Endodermal cell (in vitro differentiated cells): ENCODE results near the gene E2F6. TPM values are rescaled to one million over a fixed set of nuclear protein-coding genes. Genes with fewer than 3 reads are reported as not detected.

Experiments used
- DNase-seq: peaks from one replicate; pipeline ENCODE4 v3.0.0-alpha.2; 2017
- H3K27ac ChIP-seq: 2 replicates; pipeline ENCODE4 v1.5.1; 2013; ENCODE audit warnings: mild to moderate bottlenecking, low read depth, low read length, moderate library complexity
- H3K27me3 ChIP-seq: 2 replicates; pipeline ENCODE4 v1.6.1; 2013; ENCODE audit warnings: mild to moderate bottlenecking, low read length, moderate library complexity; ENCODE audit not compliant: insufficient read depth, control insufficient read depth, poor library complexity, severe bottlenecking
- H3K36me3 ChIP-seq: 2 replicates; pipeline ENCODE4 v1.7.0; 2013; ENCODE audit warnings: mild to moderate bottlenecking, low read length, moderate library complexity; ENCODE audit not compliant: control insufficient read depth, insufficient read depth
- H3K4me1 ChIP-seq: one replicate; pipeline ENCODE4 v1.7.0; 2013; ENCODE audit warnings: low read length; ENCODE audit not compliant: control insufficient read depth, insufficient read depth
- H3K4me3 ChIP-seq: 2 replicates; pipeline ENCODE4 v1.5.1; 2013; ENCODE audit warnings: mild to moderate bottlenecking, low read length, moderate library complexity
- H3K9ac ChIP-seq: 2 replicates; pipeline ENCODE4 v1.6.1; 2013; ENCODE audit warnings: mild to moderate bottlenecking, low read length, moderate library complexity; ENCODE audit not compliant: poor library complexity, severe bottlenecking; ENCODE audit errors: extremely low read depth
- H3K9me3 ChIP-seq: 2 replicates; pipeline ENCODE4 v1.6.1; 2013; ENCODE audit warnings: mild to moderate bottlenecking, low read length, moderate library complexity; ENCODE audit not compliant: control insufficient read depth
- H3K27ac Mint-ChIP-seq: 2 replicates; pipeline ENCODE4 v1.8.0; 2020; ENCODE audit warnings: mixed read lengths
- H3K27me3 Mint-ChIP-seq: 2 replicates; pipeline ENCODE4 v1.8.0; 2021; ENCODE audit warnings: mild to moderate bottlenecking, mixed read lengths; ENCODE audit not compliant: insufficient read depth
- H3K36me3 Mint-ChIP-seq: 2 replicates; pipeline ENCODE4 v1.8.0; 2020; ENCODE audit warnings: low read depth, mixed read lengths
- H3K4me1 Mint-ChIP-seq: 2 replicates; pipeline ENCODE4 v1.8.0; 2020; ENCODE audit warnings: mixed read lengths
- H3K4me3 Mint-ChIP-seq: 2 replicates; pipeline ENCODE4 v1.8.0; 2020; ENCODE audit warnings: mild to moderate bottlenecking, moderate library complexity, mixed read lengths
- H3K9me3 Mint-ChIP-seq: 2 replicates; pipeline ENCODE4 v1.8.0; 2020; ENCODE audit warnings: mild to moderate bottlenecking, mixed read lengths
- CTCF ChIP-seq: fragments of 200-600 bp; sonication (generic); conservative IDR thresholded peaks from 2 replicates; pipeline ENCODE4 v1.5.0; 2021; ENCODE audit warnings: antibody characterized with exemption, mild to moderate bottlenecking
- WGBS, 2 experiments: methylation state at CpG; one replicate each; pipeline versions ENCODE4 v1.1.5 to v1.1.7; 2013; ENCODE audit warnings: missing lambda C conversion rate in 2 of 2, mixed read lengths in 1 of 2; ENCODE audit not compliant: insufficient coverage in 1 of 2, insufficient read length in 1 of 2; 5-methylcytosine and 5-hydroxymethylcytosine counted together
- total RNA-seq, 2 donors: library from RNA; stranded (reverse); fragmentation: NEBNext Ultra II Directional in 1 of 2; extraction: Animal tissue kit (Norgen Biotek cat#: 25700) in 1 of 2; gene quantifications; 2 replicates in 1 of 2; 3 replicates in 1 of 2; pipeline ENCODE4 v1.2.1, GENCODE V29; 2021

The E2F6 gene
- total RNA-seq, 2 donors from 2014 or later, result 24.9 to 30.3 TPM

- Mint-ChIP-seq H3K9me3 (no peaks in the 10 kb centered on the region), H3K4me1 (peaks cover 26% of the 10 kb centered on the region), H3K36me3 (peaks cover 16% of the 10 kb centered on the region), H3K4me3 (no peak overlapping the region), H3K27me3 (no peaks in the 10 kb centered on the region), H3K27ac (peak overlapping the region; percentile 52)
- DNase-seq, result peak; percentile 37
- peaks cover 55% of the 10 kb centered on the region for H3K36me3 ChIP-seq
- no peak overlapping the region for H3K4me3 ChIP-seq
- no peaks in the 10 kb centered on the region for H3K27me3 ChIP-seq
- H3K9ac ChIP-seq, result no peak overlapping the region
- H3K4me1 ChIP-seq, result no peaks in the 10 kb centered on the region
- 85 to 94% methylated on average over 3 of the region's 3 CpGs for WGBS, 2 experiments
- H3K9me3 ChIP-seq, result no peaks in the 10 kb centered on the region
- no peak overlapping the region for H3K27ac ChIP-seq
- TF ChIP-seq CTCF, result no peak
Measured at GRCh38 chr2:11458753-11459152, 7.2 kb downstream of the E2F6 start.

GRCh38 chr2:11457935-11458334, 8.0 kb downstream of the E2F6 start:
- no peaks in the 10 kb centered on the region for H3K9me3 Mint-ChIP-seq
- no peak overlapping the region for H3K9ac ChIP-seq
- no peak overlapping the region for H3K4me3 Mint-ChIP-seq
- no peak overlapping the region for H3K27ac ChIP-seq
- no peaks in the 10 kb centered on the region for H3K4me1 ChIP-seq
- H3K4me3 ChIP-seq, result no peak overlapping the region
- peaks cover 25% of the 10 kb centered on the region for H3K4me1 Mint-ChIP-seq
- no peaks in the 10 kb centered on the region for H3K9me3 ChIP-seq
- 75 to 92% methylated on average over 1 of the region's 1 CpG for WGBS, 2 experiments
- H3K27me3 Mint-ChIP-seq, result no peaks in the 10 kb centered on the region
- no peak for TF ChIP-seq CTCF
- H3K27me3 ChIP-seq, result no peaks in the 10 kb centered on the region
- peak overlapping the region; percentile 52 for H3K27ac Mint-ChIP-seq
- no peak for DNase-seq
- H3K36me3 Mint-ChIP-seq, result peaks cover 18% of the 10 kb centered on the region
- H3K36me3 ChIP-seq, result peaks cover 59% of the 10 kb centered on the region

GRCh38 chr2:11456251-11456650, 9.7 kb downstream of the E2F6 start:
- DNase-seq, result no peak
- H3K36me3 Mint-ChIP-seq, result peaks cover 29% of the 10 kb centered on the region
- no peak overlapping the region for H3K9ac ChIP-seq
- 90 to 93% methylated on average over 2 to 3 of the region's 3 CpGs for WGBS, 2 experiments
- no peak for TF ChIP-seq CTCF
- no peak overlapping the region for H3K4me3 Mint-ChIP-seq
- no peaks in the 10 kb centered on the region for H3K27me3 ChIP-seq
- H3K4me1 Mint-ChIP-seq, result peaks cover 25% of the 10 kb centered on the region
- H3K4me1 ChIP-seq, result no peaks in the 10 kb centered on the region
- H3K9me3 Mint-ChIP-seq, result no peaks in the 10 kb centered on the region
- no peak overlapping the region for H3K4me3 ChIP-seq
- no peak overlapping the region for H3K27ac ChIP-seq
- H3K27me3 Mint-ChIP-seq, result no peaks in the 10 kb centered on the region
- no peak overlapping the region for H3K27ac Mint-ChIP-seq
- H3K9me3 ChIP-seq, result no peaks in the 10 kb centered on the region
- peaks cover 60% of the 10 kb centered on the region for H3K36me3 ChIP-seq
